K562 (cell line): ENCODE results near the gene DCAF12. TPM values are rescaled to one million over a fixed set of nuclear protein-coding genes. Genes with fewer than 3 reads are reported as not detected.

Experiments
- ATAC-seq: fragments of 200-7000 bp; cut with Tn5 transposase; 3 replicates; pipeline ENCODE4 v1.9.1; 2020; ENCODE audit warnings: moderate library complexity
- BruUV-seq: library from RNA; stranded (reverse); fragments of 400-500 nt; replicated peaks from 2 replicates; lab custom pipeline; 2021; lab: Mats Ljungman, UMichigan
- CTCF ChIA-PET: fragments of 300-600 bp; formaldehyde crosslinking; extraction: SDS; loops from one replicate; lab custom pipeline; 2021; ENCODE audit warnings: low intra/inter-chr PET ratio; lab: Yijun Ruan, JAX
- POLR2A ChIA-PET: fragments of 300-600, 350-650 bp; sonication (Branson Sonifier 250); formaldehyde crosslinking; extraction: SDS; loops from one replicate; lab custom pipeline; 2021; ENCODE audit warnings: antibody characterized with exemption, inconsistent platforms; lab: Yijun Ruan, JAX
- DNase-seq, 4 experiments: peaks; one replicate each; pipeline versions ENCODE4 v3.0.0 to v3.0.0-alpha.2; 2011 to 2018; ENCODE audit warnings: low spot score in 3 of 4, mixed read lengths in 3 of 4; ENCODE audit errors: extremely low read depth in 1 of 4
- FAIRE-seq: peaks from 2 replicates; lab custom pipeline; 2011; peaks lifted over from hg19 to GRCh38; lab: Jason Lieb, UNC
- H2AFZ ChIP-seq: 2 replicates; pipeline ENCODE4 v1.6.0; 2011; ENCODE audit warnings: low read depth, low read length, control low read depth, inconsistent platforms
- H3K27ac ChIP-seq: fragments of 200-600 bp; 3 replicates; pipeline ENCODE4 v1.8.0; 2011; ENCODE audit warnings: low read depth, mild to moderate bottlenecking, control low read depth, inconsistent platforms, low read length, moderate library complexity, mixed read lengths; ENCODE audit errors: extremely low read depth
- H3K27me3 ChIP-seq, 2 experiments: fragments of 300-600 bp in 1 of 2; 2 replicates in 1 of 2; 3 replicates in 1 of 2; pipeline versions ENCODE4 v1.6.0 to v1.8.0; 2011; ENCODE audit warnings: inconsistent platforms in 2 of 2, low read length in 2 of 2, mild to moderate bottlenecking in 1 of 2, mixed read lengths in 1 of 2, moderate library complexity in 1 of 2; ENCODE audit not compliant: control insufficient read depth in 2 of 2, insufficient read depth in 2 of 2
- H3K36me3 ChIP-seq: fragments of 300-600 bp; 3 replicates; pipeline ENCODE4 v1.8.0; 2011; ENCODE audit warnings: mild to moderate bottlenecking, low read length, inconsistent platforms; ENCODE audit not compliant: control insufficient read depth, insufficient read depth
- H3K4me1 ChIP-seq, 2 experiments: fragments of 200-600 bp in 1 of 2; replicated peaks in 1 of 2; 2 replicates in 1 of 2; 3 replicates in 1 of 2; pipeline versions ENCODE4 v1.5.1 to v1.8.0; 2011; ENCODE audit warnings: inconsistent platforms in 2 of 2, low read length in 2 of 2, mild to moderate bottlenecking in 1 of 2, mixed read lengths in 1 of 2, moderate library complexity in 1 of 2; ENCODE audit not compliant: control insufficient read depth in 2 of 2, insufficient read depth in 2 of 2
- H3K4me2 ChIP-seq: 2 replicates; pipeline ENCODE4 v1.6.1; 2011; ENCODE audit warnings: low read length, control low read depth, inconsistent platforms, mixed read lengths; ENCODE audit not compliant: insufficient read depth
- H3K4me3 ChIP-seq: fragments of 200-600 bp; sonication (generic), shearing (Covaris generic); 2 replicates; pipeline ENCODE4 v1.5.1; 2016; ENCODE audit warnings: control low read depth, inconsistent platforms
- H3K79me2 ChIP-seq: fragments of 200-600 bp; 3 replicates; pipeline ENCODE4 v1.8.0; 2011; ENCODE audit warnings: low read length, inconsistent platforms; ENCODE audit not compliant: control insufficient read depth, insufficient read depth
- H3K9ac ChIP-seq, 2 experiments: 2 replicates each; pipeline versions ENCODE4 v1.6.0 to v1.6.1; 2011; ENCODE audit warnings: low read depth in 2 of 2, low read length in 2 of 2, control low read depth in 1 of 2, inconsistent platforms in 1 of 2, mild to moderate bottlenecking in 1 of 2, mixed read lengths in 1 of 2; ENCODE audit not compliant: insufficient read depth in 1 of 2
- H3K9me1 ChIP-seq: one replicate; pipeline ENCODE4 v1.6.0; 2011; ENCODE audit warnings: inconsistent platforms, mild to moderate bottlenecking, low read length, moderate library complexity; ENCODE audit not compliant: control insufficient read depth, insufficient read depth
- H3K9me3 ChIP-seq: replicated peaks from 2 replicates; pipeline ENCODE4 v1.5.1; 2011; ENCODE audit warnings: low read depth, low read length, inconsistent platforms; ENCODE audit not compliant: control insufficient read depth, insufficient read depth
- H4K20me1 ChIP-seq: replicated peaks from 2 replicates; pipeline ENCODE4 v1.6.1; 2011; ENCODE audit warnings: low read length, inconsistent platforms, mixed read lengths; ENCODE audit not compliant: control insufficient read depth, insufficient read depth
- CHD1 ChIP-seq: fragments of 200-600 bp; sonication (generic); IDR thresholded peaks from one replicate; pipeline ENCODE4 v1.6.1; 2012; ENCODE audit warnings: mild to moderate bottlenecking, moderate library complexity, low read length, inconsistent platforms
- DDX20 ChIP-seq: fragments of 450-650 bp; IDR thresholded peaks from 2 replicates; pipeline ENCODE4 v1.6.1; 2016; ENCODE audit warnings: missing genetic modification characterization, low read depth, mild to moderate bottlenecking, missing compliant biosample characterization, moderate library complexity
- ETV5 ChIP-seq: sonication (generic); formaldehyde crosslinking; IDR thresholded peaks from 2 replicates; pipeline ENCODE4 v1.4.0; 2020; ENCODE audit warnings: low read depth, mild to moderate bottlenecking, missing genetic modification reagents
- FOXA3 ChIP-seq, 2 experiments: fragments of 450-650 bp in 1 of 2; sonication (generic) in 1 of 2; formaldehyde crosslinking; IDR thresholded peaks in 1 of 2; conservative IDR thresholded peaks in 1 of 2; 2 replicates each; pipeline versions ENCODE4 v1.4.0 to v1.8.0; 2020 to 2022; ENCODE audit warnings: mild to moderate bottlenecking in 2 of 2, missing genetic modification reagents in 1 of 2
- POLR2G ChIP-seq: fragments of 200-400 bp; formaldehyde crosslinking; IDR thresholded peaks from 2 replicates; pipeline ENCODE4 v1.6.1; 2017; ENCODE audit warnings: low read depth, mild to moderate bottlenecking, antibody characterized with exemption, low read length, moderate library complexity
- SIRT6 ChIP-seq: IDR thresholded peaks from one replicate; pipeline ENCODE4 v1.6.1; 2012; ENCODE audit warnings: low read depth, mild to moderate bottlenecking, control low read depth, inconsistent platforms, low read length, moderate library complexity
- TEAD2 ChIP-seq: fragments of 450-650 bp; IDR thresholded peaks from 2 replicates; pipeline ENCODE4 v1.6.1; 2016; ENCODE audit warnings: missing genetic modification characterization, control low read depth, missing compliant biosample characterization
- ZNF764 ChIP-seq: fragments of 250-450 bp; sonication (Bioruptor Pico); IDR thresholded peaks from 2 replicates; pipeline ENCODE4 v1.4.0; 2020; ENCODE audit warnings: low read depth, mild to moderate bottlenecking, moderate library complexity
- WGBS: fragments of 100-300 bp; shearing (Covaris generic); methylation state at CpG from one replicate; pipeline ENCODE4 v1.1.6; 2016; ENCODE audit warnings: low coverage, mixed read lengths; ENCODE audit not compliant: insufficient coverage; ENCODE audit errors: missing lambda C conversion rate; 5-methylcytosine and 5-hydroxymethylcytosine counted together
- in situ Hi-C: fragments of 300-500 bp; cut with MboI; formaldehyde crosslinking; loops from 4 replicates; pipeline ENCODE4 v1.15.0; 2018; ENCODE audit warnings: inconsistent platforms, mixed read lengths
- intact Hi-C: fragments of 100-400 bp; cut with micrococcal nuclease; formaldehyde crosslinking; loops from 2 replicates; pipeline ENCODE4 v1.14.2; 2022
- polyA plus RNA-seq, 8 experiments: library from polyadenylated mRNA; depleted of rRNA in 4 of 8; stranded (reverse) in 5 of 8; unstranded in 3 of 8; fragments of >200 nt; fragmentation: Nextera tagmentation in 2 of 8; fragmentation: Illumina TruSeq in 1 of 8; extraction: Ambion mirVana in 2 of 8; extraction: Trizol in 1 of 8; gene quantifications; 2 replicates each; pipeline versions ENCODE4 v1.2.1 to v1.2.3, GENCODE V29; 2011 to 2014; ENCODE audit warnings: inconsistent platforms in 1 of 8, missing spikeins in 1 of 8
- total RNA-seq, 7 experiments: library from RNA; depleted of rRNA in 6 of 7; stranded (reverse); fragments of >200 nt in 6 of 7; fragmentation: Illumina TruSeq in 2 of 7; extraction: Trizol in 2 of 7; gene quantifications; 2 replicates each; pipeline versions ENCODE4 v1.2.1 to v1.2.3, GENCODE V29; 2011 to 2021; ENCODE audit warnings: low replicate concordance in 1 of 7
- TF ChIP-seq, protein P1 (sequence below): fragments of 450-650 bp; IDR thresholded peaks from 2 replicates; pipeline ENCODE4 v1.6.1; 2016; ENCODE audit warnings: missing biosample characterization, missing genetic modification characterization
- TF ChIP-seq, protein P2 (sequence below): fragments of 250-450 bp; sonication (Bioruptor Pico); IDR thresholded peaks from 2 replicates; pipeline ENCODE4 v1.8.0; 2021; ENCODE audit warnings: borderline replicate concordance, mild to moderate bottlenecking, moderate library complexity; ENCODE audit not compliant: poor library complexity, severe bottlenecking
- TF ChIP-seq, protein P3 (sequence below): sonication (generic); formaldehyde crosslinking; IDR thresholded peaks from 2 replicates; pipeline ENCODE4 v1.8.1; 2023; ENCODE audit warnings: mild to moderate bottlenecking, missing genetic modification reagents, moderate library complexity
- TF ChIP-seq, protein P4 (sequence below), 2 experiments: fragments of 450-650 bp in 1 of 2; IDR thresholded peaks; 2 replicates each; pipeline ENCODE4 v1.6.1; 2011 to 2017; ENCODE audit warnings: low read depth in 2 of 2, antibody characterized with exemption in 1 of 2, borderline replicate concordance in 1 of 2, low read length in 1 of 2, mild to moderate bottlenecking in 1 of 2, mixed read lengths in 1 of 2; ENCODE audit not compliant: control insufficient read depth in 1 of 2

The DCAF12 gene
- total and polyA plus RNA-seq, 9 of the 15 experiments (the other 6 are each of a cell fraction or from before 2014, with no cell fraction given), result 10.9 to 59.6 (median 30.8) TPM

DNA sequence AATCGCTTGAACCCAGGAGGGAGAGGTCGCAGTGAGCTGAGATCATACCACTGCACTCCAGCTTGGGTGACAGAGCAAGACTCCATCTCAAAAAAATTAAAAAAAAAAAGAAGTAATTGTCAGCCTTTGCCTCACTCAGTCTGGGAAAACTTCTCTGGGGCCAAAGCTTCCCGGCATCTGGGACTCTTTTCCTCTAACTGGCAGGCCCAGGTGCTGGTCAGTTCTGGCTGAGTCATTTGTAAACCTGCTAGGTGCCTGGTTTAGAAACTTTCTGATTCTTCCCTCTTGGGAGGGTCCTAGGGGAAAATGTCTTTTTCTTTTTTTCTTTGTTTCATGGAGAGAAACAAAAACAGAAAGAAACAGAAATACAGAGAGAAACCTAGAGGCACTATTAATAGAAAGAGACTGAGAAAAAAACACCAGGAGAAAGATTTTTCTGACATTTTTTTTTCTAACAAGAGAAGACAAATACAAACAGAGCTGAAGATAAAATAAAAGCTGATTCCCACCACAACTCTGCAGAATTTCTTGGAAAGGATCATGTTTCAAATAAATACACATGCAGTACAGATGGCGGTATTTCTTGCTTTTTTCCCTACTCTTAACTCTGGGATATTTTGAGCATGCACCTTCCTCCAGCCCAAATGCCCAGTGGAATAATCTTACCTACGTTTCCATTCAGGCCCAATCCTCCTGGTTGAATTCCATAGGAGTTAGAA lies 55.7 kb downstream of the DCAF12 start (continued):
- TF ChIP-seq, protein P1, sequence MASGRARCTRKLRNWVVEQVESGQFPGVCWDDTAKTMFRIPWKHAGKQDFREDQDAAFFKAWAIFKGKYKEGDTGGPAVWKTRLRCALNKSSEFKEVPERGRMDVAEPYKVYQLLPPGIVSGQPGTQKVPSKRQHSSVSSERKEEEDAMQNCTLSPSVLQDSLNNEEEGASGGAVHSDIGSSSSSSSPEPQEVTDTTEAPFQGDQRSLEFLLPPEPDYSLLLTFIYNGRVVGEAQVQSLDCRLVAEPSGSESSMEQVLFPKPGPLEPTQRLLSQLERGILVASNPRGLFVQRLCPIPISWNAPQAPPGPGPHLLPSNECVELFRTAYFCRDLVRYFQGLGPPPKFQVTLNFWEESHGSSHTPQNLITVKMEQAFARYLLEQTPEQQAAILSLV, result no peak
- no peak for TF ChIP-seq ETV5 (CRISPR knock-in tag)
- TF ChIP-seq, protein P2, sequence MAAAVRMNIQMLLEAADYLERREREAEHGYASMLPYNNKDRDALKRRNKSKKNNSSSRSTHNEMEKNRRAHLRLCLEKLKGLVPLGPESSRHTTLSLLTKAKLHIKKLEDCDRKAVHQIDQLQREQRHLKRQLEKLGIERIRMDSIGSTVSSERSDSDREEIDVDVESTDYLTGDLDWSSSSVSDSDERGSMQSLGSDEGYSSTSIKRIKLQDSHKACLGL (CRISPR knock-in tag), result no peak

DNA sequence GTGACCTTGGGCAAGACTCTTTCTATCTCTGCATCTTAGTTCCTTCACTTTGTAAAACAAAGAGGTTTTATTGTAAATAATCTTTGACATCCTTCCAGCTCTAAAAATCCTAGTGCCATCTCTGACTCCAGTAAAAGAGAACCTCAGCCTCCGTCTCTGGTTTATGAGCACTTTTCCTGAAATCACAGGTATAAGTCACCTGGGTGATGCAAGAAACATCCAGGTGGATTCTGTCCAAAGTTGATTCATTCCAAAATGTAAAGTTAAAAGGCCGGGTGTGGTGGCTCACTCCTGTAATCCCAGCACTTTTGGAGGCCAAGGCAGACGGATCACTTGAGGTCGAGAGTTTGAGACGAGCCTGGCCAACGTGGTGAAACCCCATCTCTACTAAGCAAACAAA lies 56.7 kb downstream of the DCAF12 start:
- Histone ChIP-seq H2AFZ (no peak overlapping the region), H3K36me3 (no peaks in the 10 kb centered on the region), H3K27ac (no peak overlapping the region), H3K27me3 (no peaks in the 10 kb centered on the region), H3K9ac (no peak overlapping the region), H3K9me1 (no peaks in the 10 kb centered on the region), H3K4me1 (peaks cover 2 to 7% of the 10 kb centered on the region in 2 experiments; a peak in 4 of 5 replicates), H4K20me1 (no peaks in the 10 kb centered on the region), H3K4me3 (no peak overlapping the region), H3K9me3 (no peaks in the 10 kb centered on the region), H3K79me2 (no peaks in the 10 kb centered on the region), H3K4me2 (no peak overlapping the region)
- WGBS, result 32% methylated on average over 2 of the region's 6 CpGs
- ChIA-PET POLR2A (no interaction called here), CTCF (no interaction called here)
- FAIRE-seq, result no peak
- intact Hi-C loops (loop anchor here (10.0 kb wide), 1 partner anchor 145 kb away; no protein-coding TSS in a partner anchor), in situ Hi-C loops (no loop called here)
- DNase-seq, result no peak
- no TSS peak for BruUV-seq
- no peak for ATAC-seq
- TF ChIP-seq CHD1 (no peak), SIRT6 (no peak), ZNF764 (CRISPR knock-in tag) (no peak), FOXA3 (CRISPR knock-in tag; conservative IDR thresholded peaks at IDR 0.05 in 1 of 2, IDR thresholded peaks at IDR 0.05 in 1 of 2) (no peak), DDX20 (tag) (no peak), TEAD2 (tag) (no peak), POLR2G (no peak)
- TF ChIP-seq, protein P3, sequence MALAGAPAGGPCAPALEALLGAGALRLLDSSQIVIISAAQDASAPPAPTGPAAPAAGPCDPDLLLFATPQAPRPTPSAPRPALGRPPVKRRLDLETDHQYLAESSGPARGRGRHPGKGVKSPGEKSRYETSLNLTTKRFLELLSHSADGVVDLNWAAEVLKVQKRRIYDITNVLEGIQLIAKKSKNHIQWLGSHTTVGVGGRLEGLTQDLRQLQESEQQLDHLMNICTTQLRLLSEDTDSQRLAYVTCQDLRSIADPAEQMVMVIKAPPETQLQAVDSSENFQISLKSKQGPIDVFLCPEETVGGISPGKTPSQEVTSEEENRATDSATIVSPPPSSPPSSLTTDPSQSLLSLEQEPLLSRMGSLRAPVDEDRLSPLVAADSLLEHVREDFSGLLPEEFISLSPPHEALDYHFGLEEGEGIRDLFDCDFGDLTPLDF (CRISPR knock-in tag), result no peak
- TF ChIP-seq, protein P4, sequence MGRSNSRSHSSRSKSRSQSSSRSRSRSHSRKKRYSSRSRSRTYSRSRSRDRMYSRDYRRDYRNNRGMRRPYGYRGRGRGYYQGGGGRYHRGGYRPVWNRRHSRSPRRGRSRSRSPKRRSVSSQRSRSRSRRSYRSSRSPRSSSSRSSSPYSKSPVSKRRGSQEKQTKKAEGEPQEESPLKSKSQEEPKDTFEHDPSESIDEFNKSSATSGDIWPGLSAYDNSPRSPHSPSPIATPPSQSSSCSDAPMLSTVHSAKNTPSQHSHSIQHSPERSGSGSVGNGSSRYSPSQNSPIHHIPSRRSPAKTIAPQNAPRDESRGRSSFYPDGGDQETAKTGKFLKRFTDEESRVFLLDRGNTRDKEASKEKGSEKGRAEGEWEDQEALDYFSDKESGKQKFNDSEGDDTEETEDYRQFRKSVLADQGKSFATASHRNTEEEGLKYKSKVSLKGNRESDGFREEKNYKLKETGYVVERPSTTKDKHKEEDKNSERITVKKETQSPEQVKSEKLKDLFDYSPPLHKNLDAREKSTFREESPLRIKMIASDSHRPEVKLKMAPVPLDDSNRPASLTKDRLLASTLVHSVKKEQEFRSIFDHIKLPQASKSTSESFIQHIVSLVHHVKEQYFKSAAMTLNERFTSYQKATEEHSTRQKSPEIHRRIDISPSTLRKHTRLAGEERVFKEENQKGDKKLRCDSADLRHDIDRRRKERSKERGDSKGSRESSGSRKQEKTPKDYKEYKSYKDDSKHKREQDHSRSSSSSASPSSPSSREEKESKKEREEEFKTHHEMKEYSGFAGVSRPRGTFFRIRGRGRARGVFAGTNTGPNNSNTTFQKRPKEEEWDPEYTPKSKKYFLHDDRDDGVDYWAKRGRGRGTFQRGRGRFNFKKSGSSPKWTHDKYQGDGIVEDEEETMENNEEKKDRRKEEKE (IDR thresholded peaks at IDR 0.05; ENCODE audit: borderline replicate concordance in 1 of 2, control insufficient read depth in 1 of 2, low read depth in 2 of 2, low read length in 1 of 2), result no peak
